PC-3 (cell line): ENCODE results near the gene SHC4. TPM values are rescaled to one million over a fixed set of nuclear protein-coding genes. Genes with fewer than 3 reads are reported as not detected.
A peak's percentile ranks its signal among the peaks of the same experiment; 100 is the strongest.

Source experiments
- ATAC-seq: fragments of 200-7000 bp; cut with Tn5 transposase; 2 replicates; pipeline ENCODE4 v1.9.1; 2020; ENCODE audit warnings: mild to moderate bottlenecking, moderate library complexity
- BruUV-seq: library from RNA; stranded (reverse); fragments of 400-500 nt; replicated peaks from 2 replicates; lab custom pipeline; 2021; lab: Mats Ljungman, UMichigan
- CTCF ChIA-PET: fragments of 300-600 bp; sonication (Branson Sonifier 250); formaldehyde crosslinking; loops from one replicate; lab custom pipeline; 2022; ENCODE audit warnings: antibody characterized with exemption; lab: Charles Lee
- POLR2A ChIA-PET: fragments of 300-600 bp; sonication (Branson Sonifier 250); formaldehyde crosslinking; loops from one replicate; lab custom pipeline; 2022; ENCODE audit warnings: antibody characterized with exemption; ENCODE audit not compliant: unreplicated experiment; lab: Charles Lee
- DNase-seq: peaks from one replicate; pipeline ENCODE4 v3.0.0-alpha.2; 2015
- H2AFZ ChIP-seq: fragments of 300-600 bp; sonication (generic); 2 replicates; pipeline ENCODE4 v1.6.0; 2016; ENCODE audit warnings: antibody characterized with exemption, low read length
- H3F3A ChIP-seq: fragments of 300-600 bp; sonication (generic); one replicate; pipeline ENCODE4 v1.6.0; 2017; ENCODE audit warnings: antibody characterized with exemption, low read length, control low read depth, mild to moderate bottlenecking; ENCODE audit not compliant: unreplicated experiment
- H3K27ac ChIP-seq: fragments of 300-600 bp; sonication (generic); 2 replicates; pipeline ENCODE4 v1.5.1; 2016; ENCODE audit warnings: mild to moderate bottlenecking, low read length
- H3K27me3 ChIP-seq: fragments of 300-600 bp; sonication (generic); 2 replicates; pipeline ENCODE4 v1.6.1; 2016; ENCODE audit warnings: low read length, mixed read lengths
- H3K36me3 ChIP-seq: fragments of 300-600 bp; sonication (generic); 2 replicates; pipeline ENCODE4 v1.6.1; 2016; ENCODE audit warnings: low read depth, mixed run types, low read length, mixed read lengths
- H3K4me1 ChIP-seq: fragments of 300-600 bp; sonication (generic); 2 replicates; pipeline ENCODE4 v1.5.1; 2016; ENCODE audit warnings: low read length; ENCODE audit not compliant: insufficient read depth
- H3K4me2 ChIP-seq: fragments of 300-600 bp; sonication (generic); 2 replicates; pipeline ENCODE4 v1.6.0; 2016; ENCODE audit warnings: low read length
- H3K4me3 ChIP-seq: fragments of 300-600 bp; sonication (generic); 2 replicates; pipeline ENCODE4 v1.5.1; 2016; ENCODE audit warnings: mild to moderate bottlenecking, low read length, mixed read lengths
- H3K79me2 ChIP-seq: fragments of 300-600 bp; sonication (generic); 2 replicates; pipeline ENCODE4 v1.6.1; 2017; ENCODE audit warnings: low read length, mixed read lengths
- H3K9ac ChIP-seq: fragments of 300-600 bp; sonication (generic); 2 replicates; pipeline ENCODE4 v1.6.0; 2016; ENCODE audit warnings: mild to moderate bottlenecking, low read length
- H3K9me2 ChIP-seq: fragments of 300-600 bp; sonication (generic); replicated peaks from 2 replicates; pipeline ENCODE4 v1.6.1; 2016; ENCODE audit warnings: mixed run types, low read length, mixed read lengths
- H3K9me3 ChIP-seq: fragments of 300-600 bp; sonication (generic); 2 replicates; pipeline ENCODE4 v1.6.1; 2016; ENCODE audit warnings: low read length, mixed read lengths
- H4K20me1 ChIP-seq: fragments of 300-600 bp; sonication (generic); 2 replicates; pipeline ENCODE4 v1.6.1; 2016; ENCODE audit warnings: low read length, mixed read lengths
- EZH2 ChIP-seq: fragments of 300-600 bp; sonication (generic); IDR thresholded peaks from one replicate; pipeline ENCODE4 v1.6.1; 2017; ENCODE audit warnings: antibody characterized with exemption, mild to moderate bottlenecking, low read length; ENCODE audit not compliant: unreplicated experiment
- EZH2phosphoT487 ChIP-seq: fragments of 300-600 bp; sonication (generic); IDR thresholded peaks from 2 replicates; pipeline ENCODE4 v1.6.1; 2018; ENCODE audit warnings: mild to moderate bottlenecking, antibody characterized with exemption, low read length, borderline replicate concordance
- intact Hi-C: fragments of 100-400 bp; cut with micrococcal nuclease; formaldehyde crosslinking; loops from 2 replicates; pipeline ENCODE4 v1.9.0; 2023
- total RNA-seq: library from RNA; depleted of rRNA; stranded (reverse); fragments of >200 nt; gene quantifications from 2 replicates; pipeline ENCODE4 v1.2.3, GENCODE V29; 2014
- TF ChIP-seq, protein P1 (sequence below): fragments of 300-600 bp; sonication (generic); conservative IDR thresholded peaks from 2 replicates; pipeline ENCODE4 v1.5.1; 2017; ENCODE audit warnings: antibody characterized with exemption, low read depth, mild to moderate bottlenecking, low read length

SHC4 gene
- total RNA-seq, 1 experiment from 2014 or later = 2.4 TPM

DNA sequence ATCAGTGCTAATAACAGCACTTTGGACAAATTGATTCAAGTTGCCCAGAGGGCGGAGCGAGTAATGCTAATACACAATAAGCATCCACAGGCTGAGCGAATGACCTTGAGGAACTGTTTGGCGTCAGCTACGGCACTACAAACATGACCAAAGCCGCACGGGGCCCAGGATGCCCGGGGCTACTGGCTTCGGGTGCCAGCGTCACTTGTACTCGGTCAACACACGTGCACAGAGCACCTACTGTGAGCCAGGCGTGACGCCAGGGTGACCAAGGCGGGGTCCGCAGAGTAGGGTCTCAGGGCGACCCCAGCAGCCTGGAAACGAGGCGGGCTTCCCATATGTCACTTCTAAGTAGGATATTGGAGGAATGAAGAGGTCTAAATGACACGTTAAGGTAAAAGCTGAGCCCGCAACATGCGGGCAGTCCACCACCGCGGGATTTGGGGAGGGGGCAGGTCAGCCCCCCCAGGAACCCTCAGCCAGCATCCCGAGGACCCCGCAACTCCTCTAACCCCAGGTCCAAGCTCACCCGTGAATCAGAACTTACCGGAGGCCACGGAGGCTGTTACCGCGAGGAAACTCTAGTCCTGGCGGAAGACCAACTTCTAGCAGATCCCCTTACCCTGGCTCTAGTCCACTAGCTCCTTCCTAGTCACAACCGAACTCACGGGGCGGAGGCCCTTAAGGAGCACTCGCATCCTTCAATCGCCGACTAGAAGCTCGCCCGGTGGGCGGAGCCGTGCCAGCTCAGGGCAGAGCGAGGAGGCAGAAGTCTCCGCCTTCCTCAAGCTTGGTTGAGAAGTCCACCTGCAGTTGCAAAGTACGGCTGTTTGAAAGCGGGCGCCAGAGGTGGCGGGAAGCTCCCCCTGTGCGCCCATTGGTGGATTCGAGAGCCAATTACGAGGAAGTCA, 153.1 kb downstream of the SHC4 start, which contains the start of gene CEP152:
Gene CEP152, minus strand, starts transcription at position 656 of the 911 bp plus-strand sequence. CDS start 5,420 bp downstream, outside the sequence.
- Histone ChIP-seq H2AFZ (peak within 1 kb of the TSS; percentile 96), H3K9me3 (no peaks in the 10 kb centered on the region), H3K36me3 (no peaks in the 10 kb centered on the region), H4K20me1 (no peaks in the 10 kb centered on the region), H3K9me2 (no peaks in the 10 kb centered on the region), H3K9ac (peak within 1 kb of the TSS; percentile 92), H3K79me2 (peaks cover 51% of the 10 kb centered on the region), H3K4me1 (peaks cover 15% of the 10 kb centered on the region), H3K4me2 (peak within 1 kb of the TSS; percentile 89), H3F3A (no peaks in the 10 kb centered on the region), H3K27me3 (no peaks in the 10 kb centered on the region), H3K4me3 (peak within 1 kb of the TSS; percentile 83), H3K27ac (peak within 1 kb of the TSS; percentile 68)
- DNase-seq (peak; percentile 98), ATAC-seq (peak; percentile 96)
- TSS peak; percentile 53 for BruUV-seq
- ChIA-PET POLR2A (interaction anchor here (0.5 to 1.1 kb wide), 6 partner anchors 10 to 369 kb away, joined by 3 to 11 read pairs (median 3); no protein-coding TSS in a partner anchor), CTCF (interaction anchor here (0.6 to 1.6 kb wide), 7 partner anchors 9 to 335 kb away, joined by 3 to 8 read pairs (median 3); no protein-coding TSS in a partner anchor)
- TF ChIP-seq, protein P1, sequence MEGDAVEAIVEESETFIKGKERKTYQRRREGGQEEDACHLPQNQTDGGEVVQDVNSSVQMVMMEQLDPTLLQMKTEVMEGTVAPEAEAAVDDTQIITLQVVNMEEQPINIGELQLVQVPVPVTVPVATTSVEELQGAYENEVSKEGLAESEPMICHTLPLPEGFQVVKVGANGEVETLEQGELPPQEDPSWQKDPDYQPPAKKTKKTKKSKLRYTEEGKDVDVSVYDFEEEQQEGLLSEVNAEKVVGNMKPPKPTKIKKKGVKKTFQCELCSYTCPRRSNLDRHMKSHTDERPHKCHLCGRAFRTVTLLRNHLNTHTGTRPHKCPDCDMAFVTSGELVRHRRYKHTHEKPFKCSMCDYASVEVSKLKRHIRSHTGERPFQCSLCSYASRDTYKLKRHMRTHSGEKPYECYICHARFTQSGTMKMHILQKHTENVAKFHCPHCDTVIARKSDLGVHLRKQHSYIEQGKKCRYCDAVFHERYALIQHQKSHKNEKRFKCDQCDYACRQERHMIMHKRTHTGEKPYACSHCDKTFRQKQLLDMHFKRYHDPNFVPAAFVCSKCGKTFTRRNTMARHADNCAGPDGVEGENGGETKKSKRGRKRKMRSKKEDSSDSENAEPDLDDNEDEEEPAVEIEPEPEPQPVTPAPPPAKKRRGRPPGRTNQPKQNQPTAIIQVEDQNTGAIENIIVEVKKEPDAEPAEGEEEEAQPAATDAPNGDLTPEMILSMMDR = no peak
- intact Hi-C loops = loop anchor here (5.0 kb wide), 1 partner anchor 47 kb away; no protein-coding TSS in a partner anchor

DNA sequence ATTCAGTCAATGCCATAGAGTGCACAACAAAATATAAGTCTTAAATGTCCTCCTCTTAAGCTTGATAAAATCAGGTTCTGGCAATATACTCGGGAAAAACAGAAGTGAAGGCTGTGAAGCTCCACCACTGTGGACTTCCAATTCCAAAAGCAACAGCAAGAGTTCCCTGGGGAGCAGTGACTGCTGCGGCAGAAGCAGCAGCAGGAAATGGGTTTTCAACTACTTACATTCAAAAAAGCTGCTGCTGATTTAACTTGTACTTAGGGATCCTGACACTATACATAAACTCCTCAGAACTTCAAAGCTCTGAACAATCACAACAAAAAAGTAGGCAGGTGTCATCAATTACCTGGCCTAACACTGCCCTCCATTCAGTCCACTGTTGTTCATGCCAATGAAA, 157.6 kb downstream of the SHC4 start:
- Histone ChIP-seq H3K9ac (no peak overlapping the region), H4K20me1 (no peaks in the 10 kb centered on the region), H3K36me3 (peaks cover 14% of the 10 kb centered on the region; the same call in 1 of the 2 replicates), H3K27ac (no peak overlapping the region; the same call in 1 of the 2 replicates), H3K27me3 (no peaks in the 10 kb centered on the region), H3K4me2 (no peak overlapping the region), H3K9me3 (no peaks in the 10 kb centered on the region), H3K79me2 (peaks cover 91% of the 10 kb centered on the region), H3K4me1 (peaks cover 24% of the 10 kb centered on the region), H3F3A (no peaks in the 10 kb centered on the region), H2AFZ (no peak overlapping the region), H3K9me2 (no peaks in the 10 kb centered on the region), H3K4me3 (no peak overlapping the region)
- TF ChIP-seq, protein P1 = no peak
- no peak for TF ChIP-seq EZH2phosphoT487
- TF ChIP-seq EZH2 = no peak
- ATAC-seq = no peak
- intact Hi-C loops = no loop called here
- ChIA-PET CTCF (no interaction called here), POLR2A (no interaction called here)
- no peak for DNase-seq
- no TSS peak for BruUV-seq
